HepG2 (cell line): ENCODE data around the gene PGS1. TPM values are rescaled to one million over a fixed set of nuclear protein-coding genes. Genes with fewer than 3 reads are reported as not detected.

Experiments used
- ATF7 ChIP-seq, 2 experiments: fragments of 450-650 bp in 1 of 2; sonication (generic) in 1 of 2; formaldehyde crosslinking in 1 of 2; IDR thresholded peaks; 2 replicates each; pipeline versions ENCODE4 v1.4.0 to v1.6.1; 2016 to 2020; ENCODE audit warnings: antibody characterized with exemption in 1 of 2, mild to moderate bottlenecking in 1 of 2, missing genetic modification reagents in 1 of 2
- FOSL1 ChIP-seq: sonication (generic); formaldehyde crosslinking; IDR thresholded peaks from 2 replicates; pipeline ENCODE4 v1.9.0; 2021; ENCODE audit warnings: missing genetic modification reagents, borderline replicate concordance
- GTF2F1 ChIP-seq: fragments of 150-350 bp; IDR thresholded peaks from 2 replicates; pipeline ENCODE4 v1.6.1; 2014; ENCODE audit warnings: low read length
- HNRNPLL ChIP-seq: fragments of 200-400 bp; formaldehyde crosslinking; IDR thresholded peaks from 2 replicates; pipeline ENCODE4 v1.6.1; 2017; ENCODE audit warnings: mild to moderate bottlenecking, low read depth, low read length; ENCODE audit not compliant: poor library complexity, severe bottlenecking
- MIER3 ChIP-seq: IDR thresholded peaks from 2 replicates; pipeline ENCODE4 v1.6.1; 2016; ENCODE audit warnings: missing compliant biosample characterization, borderline replicate concordance
- MTA1 ChIP-seq: sonication (generic); formaldehyde crosslinking; IDR thresholded peaks from 2 replicates; pipeline ENCODE4 v1.4.0; 2020; ENCODE audit warnings: missing genetic modification reagents, mild to moderate bottlenecking, borderline replicate concordance
- SMAD1 ChIP-seq: sonication (generic); formaldehyde crosslinking; IDR thresholded peaks from 2 replicates; pipeline ENCODE4 v1.4.0; 2020; ENCODE audit warnings: missing genetic modification reagents, low read depth, mild to moderate bottlenecking, borderline replicate concordance
- ZMYM2 ChIP-seq: sonication (generic); formaldehyde crosslinking; IDR thresholded peaks from 2 replicates; pipeline ENCODE4 v1.8.0; 2022; ENCODE audit warnings: mild to moderate bottlenecking, missing genetic modification reagents
- ZNF30 ChIP-seq: sonication (generic); formaldehyde crosslinking; IDR thresholded peaks from 2 replicates; pipeline ENCODE4 v1.5.0; 2020; ENCODE audit warnings: mild to moderate bottlenecking, missing genetic modification reagents
- ZNF614 ChIP-seq: IDR thresholded peaks from 2 replicates; pipeline ENCODE4 v1.6.1; 2018; ENCODE audit warnings: missing biosample characterization, missing genetic modification reagents, inconsistent platforms, borderline replicate concordance
- ZNF652 ChIP-seq: IDR thresholded peaks from 2 replicates; pipeline ENCODE4 v1.6.1; 2016; ENCODE audit warnings: low read depth, borderline replicate concordance
- ZNF660 ChIP-seq: sonication (generic); formaldehyde crosslinking; IDR thresholded peaks from 2 replicates; pipeline ENCODE4 v1.5.1; 2020; ENCODE audit warnings: mild to moderate bottlenecking, low read depth, missing genetic modification reagents, borderline replicate concordance
- ZSCAN12 ChIP-seq: sonication (generic); formaldehyde crosslinking; IDR thresholded peaks from 2 replicates; pipeline ENCODE4 v1.9.0; 2021; ENCODE audit warnings: mild to moderate bottlenecking, missing genetic modification reagents
- polyA plus RNA-seq, 8 experiments: library from polyadenylated mRNA; depleted of rRNA in 3 of 8; stranded (reverse) in 7 of 8; unstranded in 1 of 8; fragments of >200 nt; fragmentation: Illumina TruSeq in 4 of 8; extraction: Trizol in 4 of 8; gene quantifications; 2 replicates each; pipeline versions ENCODE4 v1.2.1 to v1.2.3, GENCODE V29; 2011 to 2016; ENCODE audit warnings: low read depth in 4 of 8, missing spikeins in 1 of 8, mixed read lengths in 1 of 8; ENCODE audit not compliant: insufficient read depth in 1 of 8
- total RNA-seq, 5 experiments: library from RNA; depleted of rRNA; stranded (reverse); fragments of >200 nt; fragmentation: Illumina TruSeq; extraction: Trizol; gene quantifications; 2 replicates each; pipeline ENCODE4 v1.2.3, GENCODE V29; 2016; ENCODE audit warnings: low read depth in 1 of 5
- TF ChIP-seq, protein P1 (sequence below): sonication (generic); formaldehyde crosslinking; IDR thresholded peaks from 2 replicates; pipeline ENCODE4 v1.4.0; 2020; ENCODE audit warnings: missing genetic modification reagents
- TF ChIP-seq, protein P2 (sequence below): sonication (generic); formaldehyde crosslinking; IDR thresholded peaks from 2 replicates; pipeline ENCODE4 v1.4.0; 2020; ENCODE audit warnings: mild to moderate bottlenecking, missing genetic modification reagents
- TF ChIP-seq, protein P3 (sequence below): sonication (generic); formaldehyde crosslinking; IDR thresholded peaks from 2 replicates; pipeline ENCODE4 v1.4.0; 2020; ENCODE audit warnings: low read depth, mild to moderate bottlenecking, missing genetic modification reagents

The PGS1 gene
- total and polyA plus RNA-seq, 2 of the 13 experiments (the other 11 are each of a cell fraction or from before 2014, with no cell fraction given), result 25.9 to 31.5 TPM

GRCh38 chr17:78399693-78400144 lies 21.3 kb downstream of the PGS1 start (continued):
- TF ChIP-seq, protein P1, sequence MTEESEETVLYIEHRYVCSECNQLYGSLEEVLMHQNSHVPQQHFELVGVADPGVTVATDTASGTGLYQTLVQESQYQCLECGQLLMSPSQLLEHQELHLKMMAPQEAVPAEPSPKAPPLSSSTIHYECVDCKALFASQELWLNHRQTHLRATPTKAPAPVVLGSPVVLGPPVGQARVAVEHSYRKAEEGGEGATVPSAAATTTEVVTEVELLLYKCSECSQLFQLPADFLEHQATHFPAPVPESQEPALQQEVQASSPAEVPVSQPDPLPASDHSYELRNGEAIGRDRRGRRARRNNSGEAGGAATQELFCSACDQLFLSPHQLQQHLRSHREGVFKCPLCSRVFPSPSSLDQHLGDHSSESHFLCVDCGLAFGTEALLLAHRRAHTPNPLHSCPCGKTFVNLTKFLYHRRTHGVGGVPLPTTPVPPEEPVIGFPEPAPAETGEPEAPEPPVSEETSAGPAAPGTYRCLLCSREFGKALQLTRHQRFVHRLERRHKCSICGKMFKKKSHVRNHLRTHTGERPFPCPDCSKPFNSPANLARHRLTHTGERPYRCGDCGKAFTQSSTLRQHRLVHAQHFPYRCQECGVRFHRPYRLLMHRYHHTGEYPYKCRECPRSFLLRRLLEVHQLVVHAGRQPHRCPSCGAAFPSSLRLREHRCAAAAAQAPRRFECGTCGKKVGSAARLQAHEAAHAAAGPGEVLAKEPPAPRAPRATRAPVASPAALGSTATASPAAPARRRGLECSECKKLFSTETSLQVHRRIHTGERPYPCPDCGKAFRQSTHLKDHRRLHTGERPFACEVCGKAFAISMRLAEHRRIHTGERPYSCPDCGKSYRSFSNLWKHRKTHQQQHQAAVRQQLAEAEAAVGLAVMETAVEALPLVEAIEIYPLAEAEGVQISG, result no peak
- no peak for TF ChIP-seq MTA1
- no peak for TF ChIP-seq GTF2F1
- TF ChIP-seq ZNF652 (CRISPR knock-in tag), result no peak; the same call in 1 of the 2 replicates
- no peak for TF ChIP-seq ZNF660 (CRISPR knock-in tag)
- peak; percentile 75; the same call in 1 of the 2 replicates for TF ChIP-seq MIER3 (CRISPR knock-in tag)
- TF ChIP-seq SMAD1 (CRISPR knock-in tag), result no peak
- no peak; the same call in 1 of the 2 replicates for TF ChIP-seq ZNF614 (CRISPR knock-in tag)
- no peak for TF ChIP-seq ZMYM2 (CRISPR knock-in tag)
- TF ChIP-seq, protein P2, sequence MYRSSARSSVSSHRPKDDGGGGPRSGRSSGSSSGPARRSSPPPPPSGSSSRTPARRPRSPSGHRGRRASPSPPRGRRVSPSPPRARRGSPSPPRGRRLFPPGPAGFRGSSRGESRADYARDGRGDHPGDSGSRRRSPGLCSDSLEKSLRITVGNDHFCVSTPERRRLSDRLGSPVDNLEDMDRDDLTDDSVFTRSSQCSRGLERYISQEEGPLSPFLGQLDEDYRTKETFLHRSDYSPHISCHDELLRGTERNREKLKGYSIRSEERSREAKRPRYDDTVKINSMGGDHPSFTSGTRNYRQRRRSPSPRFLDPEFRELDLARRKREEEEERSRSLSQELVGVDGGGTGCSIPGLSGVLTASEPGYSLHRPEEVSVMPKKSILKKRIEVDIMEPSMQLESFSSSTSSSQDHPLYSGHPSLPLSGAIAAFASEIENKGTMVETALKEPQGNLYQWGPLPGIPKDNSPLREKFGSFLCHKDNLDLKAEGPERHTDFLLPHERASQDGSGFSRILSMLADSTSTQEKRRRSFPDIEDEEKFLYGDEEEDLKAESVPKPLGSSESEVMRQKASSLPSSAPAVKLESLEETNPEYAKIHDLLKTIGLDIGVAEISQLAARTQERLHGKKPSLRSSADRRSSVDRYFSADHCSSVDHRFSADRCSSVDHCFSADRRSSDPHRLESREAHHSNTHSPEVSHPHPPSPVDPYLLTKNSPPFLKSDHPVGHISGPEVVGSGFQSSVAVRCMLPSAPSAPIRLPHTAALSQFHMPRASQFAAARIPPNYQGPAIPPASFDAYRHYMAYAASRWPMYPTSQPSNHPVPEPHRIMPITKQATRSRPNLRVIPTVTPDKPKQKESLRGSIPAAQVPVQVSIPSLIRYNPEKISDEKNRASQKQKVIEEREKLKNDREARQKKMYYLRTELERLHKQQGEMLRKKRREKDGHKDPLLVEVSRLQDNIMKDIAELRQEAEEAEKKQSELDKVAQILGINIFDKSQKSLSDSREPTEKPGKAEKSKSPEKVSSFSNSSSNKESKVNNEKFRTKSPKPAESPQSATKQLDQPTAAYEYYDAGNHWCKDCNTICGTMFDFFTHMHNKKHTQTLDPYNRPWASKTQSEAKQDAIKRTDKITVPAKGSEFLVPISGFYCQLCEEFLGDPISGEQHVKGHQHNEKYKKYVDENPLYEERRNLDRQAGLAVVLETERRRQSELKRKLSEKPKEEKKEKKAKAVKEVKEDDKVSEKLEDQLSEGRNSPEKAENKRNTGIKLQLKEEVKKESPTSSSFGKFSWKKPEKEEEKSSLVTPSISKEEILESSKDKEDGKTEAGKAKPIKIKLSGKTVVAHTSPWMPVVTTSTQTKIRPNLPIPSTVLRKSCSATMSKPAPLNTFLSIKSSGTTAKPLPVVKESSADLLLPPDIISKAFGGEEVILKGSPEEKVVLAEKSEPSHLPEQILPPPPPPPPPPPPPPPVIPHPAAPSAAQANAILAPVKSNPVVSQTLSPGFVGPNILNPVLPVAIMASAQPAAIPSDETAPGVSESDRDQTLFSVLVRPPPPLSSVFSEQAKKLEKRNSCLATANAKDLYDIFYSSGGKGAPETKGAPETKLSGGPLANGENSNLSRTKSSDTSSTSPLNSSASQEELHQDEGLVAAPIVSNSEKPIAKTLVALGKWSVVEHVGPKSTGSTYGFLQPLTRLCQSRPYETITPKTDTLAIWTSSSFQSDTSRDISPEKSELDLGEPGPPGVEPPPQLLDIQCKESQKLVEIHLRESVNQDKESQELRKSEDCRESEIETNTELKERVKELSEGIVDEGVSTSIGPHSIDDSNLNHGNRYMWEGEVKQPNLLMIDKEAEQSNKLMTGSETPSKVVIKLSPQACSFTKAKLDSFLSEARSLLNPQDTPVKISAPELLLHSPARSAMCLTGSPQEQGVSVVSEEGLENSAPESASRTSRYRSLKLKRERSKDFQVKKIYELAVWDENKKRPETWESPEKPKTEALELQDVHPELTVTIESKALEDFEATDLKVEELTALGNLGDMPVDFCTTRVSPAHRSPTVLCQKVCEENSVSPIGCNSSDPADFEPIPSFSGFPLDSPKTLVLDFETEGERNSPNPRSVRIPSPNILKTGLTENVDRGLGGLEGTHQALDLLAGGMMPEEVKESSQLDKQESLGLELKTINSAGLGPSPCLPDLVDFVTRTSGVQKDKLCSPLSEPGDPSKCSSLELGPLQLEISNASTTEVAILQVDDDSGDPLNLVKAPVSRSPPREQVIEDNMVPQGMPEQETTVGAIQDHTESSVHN (CRISPR knock-in tag), result no peak
- TF ChIP-seq ZSCAN12 (CRISPR knock-in tag), result no peak
- TF ChIP-seq ZNF30 (CRISPR knock-in tag), result no peak
- TF ChIP-seq ATF7 (IDR thresholded peaks at IDR 0.05), result no peak
- TF ChIP-seq ATF7 (CRISPR knock-in tag; IDR thresholded peaks at IDR 0.05), result no peak
- TF ChIP-seq HNRNPLL, result no peak
- peak; percentile 90 for TF ChIP-seq FOSL1
- TF ChIP-seq, protein P3, sequence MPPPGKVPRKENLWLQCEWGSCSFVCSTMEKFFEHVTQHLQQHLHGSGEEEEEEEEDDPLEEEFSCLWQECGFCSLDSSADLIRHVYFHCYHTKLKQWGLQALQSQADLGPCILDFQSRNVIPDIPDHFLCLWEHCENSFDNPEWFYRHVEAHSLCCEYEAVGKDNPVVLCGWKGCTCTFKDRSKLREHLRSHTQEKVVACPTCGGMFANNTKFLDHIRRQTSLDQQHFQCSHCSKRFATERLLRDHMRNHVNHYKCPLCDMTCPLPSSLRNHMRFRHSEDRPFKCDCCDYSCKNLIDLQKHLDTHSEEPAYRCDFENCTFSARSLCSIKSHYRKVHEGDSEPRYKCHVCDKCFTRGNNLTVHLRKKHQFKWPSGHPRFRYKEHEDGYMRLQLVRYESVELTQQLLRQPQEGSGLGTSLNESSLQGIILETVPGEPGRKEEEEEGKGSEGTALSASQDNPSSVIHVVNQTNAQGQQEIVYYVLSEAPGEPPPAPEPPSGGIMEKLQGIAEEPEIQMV, result no peak
